HCT116 (cell line): Measurements from ENCODE around the gene BSPRY.

Source experiments
- EGR1 ChIP-seq: IDR thresholded peaks from 2 replicates; pipeline ENCODE4 v1.6.1; 2012; ENCODE audit warnings: low read depth
- ELF1 ChIP-seq: IDR thresholded peaks from 2 replicates; pipeline ENCODE4 v1.6.1; 2012; ENCODE audit warnings: low read depth, borderline replicate concordance
- EZH2 ChIP-seq: fragments of 200-600 bp; sonication (generic); IDR thresholded peaks from 2 replicates; pipeline ENCODE4 v1.6.1; 2017; ENCODE audit warnings: antibody characterized with exemption, mixed run types
- FOSL1 ChIP-seq: IDR thresholded peaks from 2 replicates; pipeline ENCODE4 v1.6.1; 2012; ENCODE audit warnings: low read depth
- JUND ChIP-seq: IDR thresholded peaks from 2 replicates; pipeline ENCODE4 v1.6.1; 2012
- POLR2A ChIP-seq: IDR thresholded peaks from 2 replicates; pipeline ENCODE4 v1.7.0; 2011; ENCODE audit warnings: borderline replicate concordance; ENCODE audit not compliant: insufficient read depth, insufficient read length; ENCODE audit errors: extremely low read depth
- POLR2AphosphoS5 ChIP-seq: IDR thresholded peaks from 2 replicates; pipeline ENCODE4 v1.6.1; 2011; ENCODE audit warnings: mild to moderate bottlenecking, low read depth, low read length, moderate library complexity
- SP1 ChIP-seq: IDR thresholded peaks from 2 replicates; pipeline ENCODE4 v1.6.1; 2012; ENCODE audit warnings: low read depth
- TCF7L2 ChIP-seq: IDR thresholded peaks from 2 replicates; pipeline ENCODE4 v1.7.0; 2011; ENCODE audit warnings: borderline replicate concordance, inconsistent platforms; ENCODE audit not compliant: insufficient read depth, insufficient read length; ENCODE audit errors: extremely low read depth
- YY1 ChIP-seq: IDR thresholded peaks from 2 replicates; pipeline ENCODE4 v1.6.1; 2011; ENCODE audit warnings: low read length, low read depth, moderate library complexity, mild to moderate bottlenecking; ENCODE audit not compliant: insufficient replicate concordance; ENCODE audit errors: extremely low read depth
- TF ChIP-seq, protein P1 (sequence below), 3 experiments: fragments of 200-600 bp in 1 of 3; sonication (generic) in 1 of 3; IDR thresholded peaks in 2 of 3; conservative IDR thresholded peaks in 1 of 3; 2 replicates each; pipeline ENCODE4 v1.5.1; 2012 to 2017; ENCODE audit warnings: low read depth in 2 of 3, low read length in 2 of 3, antibody characterized with exemption in 1 of 3, borderline replicate concordance in 1 of 3, control low read depth in 1 of 3, mild to moderate bottlenecking in 1 of 3, mixed read lengths in 1 of 3, mixed run types in 1 of 3, moderate library complexity in 1 of 3; ENCODE audit not compliant: insufficient read depth in 1 of 3
- TF ChIP-seq, protein P2 (sequence below): IDR thresholded peaks from 2 replicates; pipeline ENCODE4 v1.6.1; 2012
- TF ChIP-seq, protein P3 (sequence below): IDR thresholded peaks from 2 replicates; pipeline ENCODE4 v1.6.1; 2012; ENCODE audit warnings: low read depth

DNA sequence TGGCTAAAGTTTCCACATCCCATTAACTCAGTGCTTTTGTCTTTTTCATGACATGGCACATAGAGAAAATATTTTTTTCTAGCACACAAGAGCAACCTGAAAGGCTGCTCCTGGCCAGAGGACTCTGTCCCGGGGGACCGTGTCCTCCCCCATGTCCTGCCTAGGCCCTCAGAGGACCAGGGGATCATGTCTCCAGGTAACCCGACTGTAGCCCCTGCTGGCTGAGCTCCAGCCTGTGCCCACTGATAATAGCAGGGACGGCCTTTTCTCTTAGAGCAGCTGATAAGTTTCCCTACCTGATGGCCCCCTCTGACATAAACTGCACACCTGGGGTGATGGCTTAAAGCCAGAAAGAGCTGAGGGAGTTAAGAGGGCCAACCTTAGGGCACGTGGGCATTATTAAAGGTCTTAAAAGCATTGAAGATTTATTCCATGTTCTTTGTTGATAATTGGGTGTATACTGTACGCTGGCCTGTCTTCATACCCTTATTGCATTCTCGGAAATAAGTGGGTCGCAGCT is 21.5 kb downstream of the BSPRY start:
- TF ChIP-seq SP1 (no peak), POLR2A (no peak), POLR2AphosphoS5 (no peak), YY1 (no peak), EZH2 (no peak), TCF7L2 (no peak), EGR1 (no peak), JUND (no peak), ELF1 (no peak), FOSL1 (no peak)
- TF ChIP-seq, protein P1, sequence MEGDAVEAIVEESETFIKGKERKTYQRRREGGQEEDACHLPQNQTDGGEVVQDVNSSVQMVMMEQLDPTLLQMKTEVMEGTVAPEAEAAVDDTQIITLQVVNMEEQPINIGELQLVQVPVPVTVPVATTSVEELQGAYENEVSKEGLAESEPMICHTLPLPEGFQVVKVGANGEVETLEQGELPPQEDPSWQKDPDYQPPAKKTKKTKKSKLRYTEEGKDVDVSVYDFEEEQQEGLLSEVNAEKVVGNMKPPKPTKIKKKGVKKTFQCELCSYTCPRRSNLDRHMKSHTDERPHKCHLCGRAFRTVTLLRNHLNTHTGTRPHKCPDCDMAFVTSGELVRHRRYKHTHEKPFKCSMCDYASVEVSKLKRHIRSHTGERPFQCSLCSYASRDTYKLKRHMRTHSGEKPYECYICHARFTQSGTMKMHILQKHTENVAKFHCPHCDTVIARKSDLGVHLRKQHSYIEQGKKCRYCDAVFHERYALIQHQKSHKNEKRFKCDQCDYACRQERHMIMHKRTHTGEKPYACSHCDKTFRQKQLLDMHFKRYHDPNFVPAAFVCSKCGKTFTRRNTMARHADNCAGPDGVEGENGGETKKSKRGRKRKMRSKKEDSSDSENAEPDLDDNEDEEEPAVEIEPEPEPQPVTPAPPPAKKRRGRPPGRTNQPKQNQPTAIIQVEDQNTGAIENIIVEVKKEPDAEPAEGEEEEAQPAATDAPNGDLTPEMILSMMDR (IDR thresholded peaks at IDR 0.05 in 2 of 3, conservative IDR thresholded peaks at IDR 0.05 in 1 of 3; ENCODE audit: borderline replicate concordance in 1 of 3, insufficient read depth in 1 of 3, low read depth in 2 of 3, low read length in 2 of 3), result no peak
- TF ChIP-seq, protein P2, sequence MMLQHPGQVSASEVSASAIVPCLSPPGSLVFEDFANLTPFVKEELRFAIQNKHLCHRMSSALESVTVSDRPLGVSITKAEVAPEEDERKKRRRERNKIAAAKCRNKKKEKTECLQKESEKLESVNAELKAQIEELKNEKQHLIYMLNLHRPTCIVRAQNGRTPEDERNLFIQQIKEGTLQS, result no peak
- TF ChIP-seq, protein P3, sequence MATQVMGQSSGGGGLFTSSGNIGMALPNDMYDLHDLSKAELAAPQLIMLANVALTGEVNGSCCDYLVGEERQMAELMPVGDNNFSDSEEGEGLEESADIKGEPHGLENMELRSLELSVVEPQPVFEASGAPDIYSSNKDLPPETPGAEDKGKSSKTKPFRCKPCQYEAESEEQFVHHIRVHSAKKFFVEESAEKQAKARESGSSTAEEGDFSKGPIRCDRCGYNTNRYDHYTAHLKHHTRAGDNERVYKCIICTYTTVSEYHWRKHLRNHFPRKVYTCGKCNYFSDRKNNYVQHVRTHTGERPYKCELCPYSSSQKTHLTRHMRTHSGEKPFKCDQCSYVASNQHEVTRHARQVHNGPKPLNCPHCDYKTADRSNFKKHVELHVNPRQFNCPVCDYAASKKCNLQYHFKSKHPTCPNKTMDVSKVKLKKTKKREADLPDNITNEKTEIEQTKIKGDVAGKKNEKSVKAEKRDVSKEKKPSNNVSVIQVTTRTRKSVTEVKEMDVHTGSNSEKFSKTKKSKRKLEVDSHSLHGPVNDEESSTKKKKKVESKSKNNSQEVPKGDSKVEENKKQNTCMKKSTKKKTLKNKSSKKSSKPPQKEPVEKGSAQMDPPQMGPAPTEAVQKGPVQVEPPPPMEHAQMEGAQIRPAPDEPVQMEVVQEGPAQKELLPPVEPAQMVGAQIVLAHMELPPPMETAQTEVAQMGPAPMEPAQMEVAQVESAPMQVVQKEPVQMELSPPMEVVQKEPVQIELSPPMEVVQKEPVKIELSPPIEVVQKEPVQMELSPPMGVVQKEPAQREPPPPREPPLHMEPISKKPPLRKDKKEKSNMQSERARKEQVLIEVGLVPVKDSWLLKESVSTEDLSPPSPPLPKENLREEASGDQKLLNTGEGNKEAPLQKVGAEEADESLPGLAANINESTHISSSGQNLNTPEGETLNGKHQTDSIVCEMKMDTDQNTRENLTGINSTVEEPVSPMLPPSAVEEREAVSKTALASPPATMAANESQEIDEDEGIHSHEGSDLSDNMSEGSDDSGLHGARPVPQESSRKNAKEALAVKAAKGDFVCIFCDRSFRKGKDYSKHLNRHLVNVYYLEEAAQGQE, result no peak
